Parathyroid adenoma (tissue), 2 donors: ENCODE results near the gene KIAA0319L.

Experiments used
- H2AFZ ChIP-seq: fragments of 300-600 bp; sonication (generic); one replicate; pipeline ENCODE4 v1.7.0; 2017; ENCODE audit warnings: antibody characterized with exemption, mild to moderate bottlenecking
- H3K27ac ChIP-seq: fragments of 300-600 bp; sonication (generic); one replicate; pipeline ENCODE4 v1.7.0; 2017
- H3K27me3 ChIP-seq: fragments of 300-600 bp; sonication (generic); one replicate; pipeline ENCODE4 v1.7.0; 2017; ENCODE audit warnings: low read length; ENCODE audit not compliant: control insufficient read depth, insufficient read depth
- H3K36me3 ChIP-seq: fragments of 300-600 bp; sonication (generic); one replicate; pipeline ENCODE4 v1.7.0; 2017; ENCODE audit warnings: low read length; ENCODE audit not compliant: control insufficient read depth, insufficient read depth
- H3K4me1 ChIP-seq: fragments of 300-600 bp; sonication (generic); one replicate; pipeline ENCODE4 v1.7.0; 2017; ENCODE audit warnings: control low read depth
- H3K4me2 ChIP-seq: fragments of 300-600 bp; sonication (generic); one replicate; pipeline ENCODE4 v1.7.0; 2017; ENCODE audit warnings: low read length
- H3K4me3 ChIP-seq: fragments of 300-600 bp; sonication (generic); one replicate; pipeline ENCODE4 v1.7.0; 2017; ENCODE audit warnings: low read depth, low read length
- H3K79me2 ChIP-seq: fragments of 300-600 bp; sonication (generic); one replicate; pipeline ENCODE4 v1.7.0; 2017; ENCODE audit warnings: control low read depth
- H3K9ac ChIP-seq: fragments of 300-600 bp; sonication (generic); one replicate; pipeline ENCODE4 v1.7.0; 2017; ENCODE audit warnings: mild to moderate bottlenecking
- H3K9me3 ChIP-seq: fragments of 300-600 bp; sonication (generic); one replicate; pipeline ENCODE4 v1.7.0; 2017; ENCODE audit warnings: low read length; ENCODE audit not compliant: control insufficient read depth
- CTCF ChIP-seq: fragments of 300-600 bp; sonication (generic); IDR thresholded peaks from one replicate; pipeline ENCODE4 v1.7.0; 2017; ENCODE audit warnings: antibody characterized with exemption, mild to moderate bottlenecking
- donor health status: primary hyperparathyroidism.

The KIAA0319L gene

GRCh38 chr1:35595684-35596083 is 38.5 kb upstream of the KIAA0319L start:
- Histone ChIP-seq H3K4me3 (no peak overlapping the region), H3K4me2 (no peak overlapping the region), H3K27ac (no peak overlapping the region), H3K27me3 (no peaks in the 10 kb centered on the region), H3K36me3 (no peaks in the 10 kb centered on the region), H3K4me1 (no peaks in the 10 kb centered on the region), H2AFZ (no peak overlapping the region), H3K9me3 (no peaks in the 10 kb centered on the region), H3K79me2 (no peaks in the 10 kb centered on the region), H3K9ac (no peak overlapping the region)
- TF ChIP-seq CTCF: no peak

- no peak overlapping the region for H3K4me3 ChIP-seq
- H3K9me3 ChIP-seq: no peaks in the 10 kb centered on the region
- no peak overlapping the region for H3K9ac ChIP-seq
- TF ChIP-seq CTCF: no peak
- no peak overlapping the region for H3K27ac ChIP-seq
- H3K4me2 ChIP-seq: no peak overlapping the region
- no peaks in the 10 kb centered on the region for H3K36me3 ChIP-seq
- H3K27me3 ChIP-seq: no peaks in the 10 kb centered on the region
- no peaks in the 10 kb centered on the region for H3K79me2 ChIP-seq
- no peaks in the 10 kb centered on the region for H3K4me1 ChIP-seq
- no peak overlapping the region for H2AFZ ChIP-seq
These were observed 37.0 kb upstream of the KIAA0319L start for GRCh38 chr1:35594005-35594760.

- Histone ChIP-seq H2AFZ (no peak overlapping the region), H3K4me3 (no peak overlapping the region), H3K4me2 (no peak overlapping the region), H3K27me3 (no peaks in the 10 kb centered on the region), H3K36me3 (no peaks in the 10 kb centered on the region), H3K9me3 (no peaks in the 10 kb centered on the region), H3K79me2 (no peaks in the 10 kb centered on the region), H3K9ac (no peak overlapping the region), H3K27ac (no peak overlapping the region), H3K4me1 (no peaks in the 10 kb centered on the region)
- TF ChIP-seq CTCF: no peak
These were observed 36.0 kb upstream of the KIAA0319L start for GRCh38 chr1:35592991-35593769.

GRCh38 chr1:35591211-35591610 is 34.0 kb upstream of the KIAA0319L start:
- TF ChIP-seq CTCF: no peak

More at GRCh38 chr1:35591211-35591610, 34.0 kb upstream of the KIAA0319L start:
- Histone ChIP-seq H3K4me3 (no peak overlapping the region), H2AFZ (no peak overlapping the region), H3K9ac (no peak overlapping the region), H3K4me2 (no peak overlapping the region), H3K27ac (no peak overlapping the region), H3K36me3 (no peaks in the 10 kb centered on the region), H3K4me1 (no peaks in the 10 kb centered on the region), H3K9me3 (no peaks in the 10 kb centered on the region), H3K27me3 (no peaks in the 10 kb centered on the region), H3K79me2 (no peaks in the 10 kb centered on the region)
